ENCODE measurements around the gene RGS14. TPM values are rescaled to one million over a fixed set of nuclear protein-coding genes. Genes with fewer than 3 reads are reported as not detected.

The RGS14 gene
- polyA plus RNA-seq, 6 donors from 2014 or later, result 16.6 to 41.1 (median 23.2) TPM

DNA sequence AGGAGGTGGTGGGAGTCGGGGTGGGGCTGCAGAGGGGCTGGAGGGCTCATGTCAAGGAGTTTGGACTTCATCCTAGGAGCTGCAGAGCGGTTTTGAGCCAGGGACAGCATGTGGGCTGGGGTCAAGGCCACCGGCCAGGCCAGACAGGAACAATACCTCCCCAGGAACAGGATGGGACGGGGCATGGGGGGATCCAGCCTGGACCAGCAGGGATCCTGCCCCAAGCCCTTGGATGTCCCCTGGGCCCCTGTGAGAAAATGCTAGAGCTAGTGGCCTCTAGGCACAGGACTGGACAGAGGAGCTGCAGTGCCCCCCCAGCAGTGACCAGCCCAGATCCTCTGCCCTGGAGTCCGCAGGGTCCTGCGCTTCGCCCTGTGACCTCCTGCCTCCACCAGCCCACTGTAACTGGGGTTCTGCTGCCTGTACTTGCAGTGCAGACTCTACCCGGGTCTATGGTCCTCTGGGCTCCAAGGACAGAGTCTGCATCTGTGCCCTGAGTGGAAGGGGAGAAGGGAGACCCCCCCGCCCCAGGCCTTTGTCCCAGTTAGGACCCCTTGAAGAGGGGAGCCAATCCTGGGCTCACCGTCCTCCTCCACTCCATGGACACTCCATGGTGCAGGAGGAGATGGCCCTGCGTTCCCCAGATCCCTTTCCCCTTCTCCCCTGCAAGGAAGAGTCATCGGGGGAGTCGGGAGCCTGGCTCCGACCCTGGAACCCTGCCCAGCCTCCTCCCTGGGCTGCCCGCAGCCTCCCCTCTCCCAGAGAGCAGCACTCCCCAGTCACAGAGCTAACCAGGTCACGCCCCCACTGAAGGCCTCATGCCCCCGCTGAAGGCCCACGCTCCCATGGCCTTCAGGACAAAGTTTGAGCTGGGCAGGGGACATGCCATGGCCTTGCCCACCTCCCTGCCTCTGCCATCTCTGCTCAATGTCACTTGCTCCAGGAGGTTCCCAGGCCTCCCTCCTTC is 43.1 kb upstream of the RGS14 start:
- peaks cover 22 to 41% (median 35%) of the 10 kb centered on the region in 3 donors for H3K4me1 Mint-ChIP-seq

DNA sequence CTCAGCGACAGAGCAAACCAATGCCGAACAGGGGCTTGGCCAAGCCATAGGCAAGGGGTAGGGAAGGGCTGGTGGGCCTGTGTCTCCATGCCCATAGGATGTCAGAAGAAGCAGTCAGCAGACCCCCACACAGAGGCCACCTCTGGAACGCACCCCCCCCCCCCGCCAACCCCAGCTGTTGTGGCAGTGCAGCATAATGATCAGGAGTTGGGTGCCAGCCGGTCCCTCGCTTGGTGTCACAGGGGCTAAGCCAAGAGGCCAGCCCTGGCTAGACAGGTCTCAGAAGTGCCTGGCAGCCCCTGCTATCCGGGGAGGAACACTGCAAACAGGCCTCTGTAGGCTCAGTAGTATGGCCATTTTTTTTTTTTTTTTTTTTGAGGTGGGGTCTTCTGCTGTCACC is 42.3 kb upstream of the RGS14 start:
- ATAC-seq (ENCODE audit: low read depth in 2 of 2) (no peak), DNase-seq (no peak)
- Mint-ChIP-seq H3K4me3 (no peak overlapping the region), H3K9me3 (no peaks in the 10 kb centered on the region), H3K27me3 (no peaks in the 10 kb centered on the region), H3K27ac (no peak overlapping the region), H3K4me1 (peaks cover 25 to 38% (median 34%) of the 10 kb centered on the region in 3 donors), H3K36me3 (peaks cover 0 to 11% of the 10 kb centered on the region in 2 donors)

More for the DNA sequence above, 43.1 kb upstream of the RGS14 start:
- H3K27ac Mint-ChIP-seq, result peak overlapping the region in 1 of 6 donors; percentile 49
- H3K36me3 Mint-ChIP-seq, result peaks cover 0 to 6% of the 10 kb centered on the region in 2 donors
- DNase-seq, result no peak
- no peaks in the 10 kb centered on the region for H3K27me3 Mint-ChIP-seq
- no peak overlapping the region for H3K4me3 Mint-ChIP-seq
- no peaks in the 10 kb centered on the region for H3K9me3 Mint-ChIP-seq
- no peak for ATAC-seq (ENCODE audit: low read depth in 2 of 2)

DNA sequence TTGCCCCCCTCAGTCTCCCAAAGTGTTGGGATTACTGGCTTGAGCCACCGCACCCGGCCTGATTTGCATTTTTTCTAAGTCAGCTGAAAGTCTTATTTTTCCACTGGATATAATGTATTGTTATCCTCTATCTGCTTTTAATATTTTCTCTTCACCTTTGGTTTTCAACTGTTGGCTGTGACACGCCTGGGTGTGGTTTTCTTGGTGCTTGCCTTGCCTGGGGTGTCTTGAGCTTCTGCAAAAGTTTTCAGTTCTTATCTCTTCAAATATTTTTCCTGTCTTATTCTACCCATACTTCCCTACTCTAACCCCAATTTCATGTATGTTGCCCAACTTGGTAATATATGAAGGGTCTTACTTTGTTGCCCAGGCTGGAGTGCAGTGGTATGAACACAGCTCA is 41.7 kb upstream of the RGS14 start:
- H3K4me3 Mint-ChIP-seq, result no peak overlapping the region
- H3K27me3 Mint-ChIP-seq, result no peaks in the 10 kb centered on the region
- DNase-seq, result no peak

DNA sequence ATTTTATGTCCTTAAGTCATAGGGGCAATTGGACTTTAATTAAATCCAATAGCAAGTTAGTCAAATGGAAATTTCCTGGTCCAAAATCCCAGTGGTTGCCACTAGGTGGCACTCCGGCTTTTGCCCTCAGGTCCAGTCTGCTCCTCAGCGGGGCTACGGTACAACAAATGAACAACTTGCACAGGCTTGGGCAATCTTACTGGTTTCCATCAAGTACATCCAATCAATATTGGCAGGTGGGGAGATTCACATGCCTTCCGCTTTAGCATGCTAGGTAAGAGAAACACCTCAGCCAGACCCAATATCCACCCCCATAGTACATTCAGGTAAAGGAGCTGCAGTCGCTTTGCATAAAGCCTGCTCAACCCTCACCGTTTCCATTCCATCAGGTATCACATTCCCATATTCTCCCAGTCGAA is 39.8 kb upstream of the RGS14 start:
- DNase-seq (peak; percentile 63), ATAC-seq (ENCODE audit: low read depth in 2 of 2) (peak; percentile 61 to 72)
- Mint-ChIP-seq H3K4me1 (peaks cover 21 to 31% (median 24%) of the 10 kb centered on the region in 3 donors), H3K27me3 (no peaks in the 10 kb centered on the region), H3K27ac (peak overlapping the region in 1 of 6 donors; percentile 76), H3K36me3 (peaks cover 0 to 11% of the 10 kb centered on the region in 2 donors), H3K4me3 (peak overlapping the region in 1 of 8 donors; percentile 6), H3K9me3 (no peaks in the 10 kb centered on the region)

More for the DNA sequence above, 41.7 kb upstream of the RGS14 start:
- no peaks in the 10 kb centered on the region for H3K9me3 Mint-ChIP-seq
- no peak overlapping the region for H3K27ac Mint-ChIP-seq
- H3K4me1 Mint-ChIP-seq, result peaks cover 23 to 39% (median 35%) of the 10 kb centered on the region in 3 donors
- no peak for ATAC-seq (ENCODE audit: low read depth in 2 of 2)
- H3K36me3 Mint-ChIP-seq, result peaks cover 0 to 11% of the 10 kb centered on the region in 2 donors

DNA sequence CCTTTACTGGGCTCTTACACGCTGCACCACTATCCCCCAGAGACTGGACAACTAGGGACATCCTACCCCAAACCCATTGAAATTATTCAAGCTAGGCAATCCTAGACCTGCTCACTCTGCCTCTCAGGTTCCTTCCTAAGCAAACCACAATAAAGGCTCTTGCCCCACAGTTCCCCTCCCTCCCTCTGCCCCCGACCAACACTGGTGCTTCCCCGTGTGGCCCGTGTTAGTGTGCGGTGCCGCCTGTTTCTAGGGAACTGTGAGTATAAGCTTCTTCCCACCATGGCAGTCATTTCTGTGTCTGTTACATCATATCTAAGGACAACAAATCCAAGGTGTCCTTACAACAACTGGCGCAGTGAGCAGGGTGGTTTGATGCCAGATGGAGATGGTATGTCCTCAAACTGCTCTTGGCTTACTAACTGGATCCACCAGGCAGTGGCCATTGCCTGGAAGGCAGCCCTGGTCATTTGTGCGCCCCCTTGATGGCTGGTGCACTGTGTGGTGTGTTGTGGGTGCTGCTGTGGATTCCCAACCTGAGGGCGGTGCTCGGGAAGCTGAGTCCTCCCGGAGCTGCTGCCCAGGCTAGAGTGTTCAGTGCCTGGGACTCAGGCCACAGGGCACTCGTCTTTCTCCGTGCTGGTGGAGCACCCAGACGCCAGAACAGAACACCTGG is 37.7 kb upstream of the RGS14 start:
- H3K9me3 Mint-ChIP-seq, result no peaks in the 10 kb centered on the region
- ATAC-seq (ENCODE audit: low read depth in 2 of 2) (no peak), DNase-seq (no peak)
- no peaks in the 10 kb centered on the region for H3K27me3 Mint-ChIP-seq
- peak overlapping the region in 1 of 8 donors; percentile 14 for H3K4me3 Mint-ChIP-seq
- H3K36me3 Mint-ChIP-seq, result peaks cover 0 to 11% of the 10 kb centered on the region in 2 donors
- peak overlapping the region in 1 of 6 donors; percentile 63 for H3K27ac Mint-ChIP-seq
- H3K4me1 Mint-ChIP-seq, result peaks cover 24 to 31% (median 31%) of the 10 kb centered on the region in 3 donors

DNA sequence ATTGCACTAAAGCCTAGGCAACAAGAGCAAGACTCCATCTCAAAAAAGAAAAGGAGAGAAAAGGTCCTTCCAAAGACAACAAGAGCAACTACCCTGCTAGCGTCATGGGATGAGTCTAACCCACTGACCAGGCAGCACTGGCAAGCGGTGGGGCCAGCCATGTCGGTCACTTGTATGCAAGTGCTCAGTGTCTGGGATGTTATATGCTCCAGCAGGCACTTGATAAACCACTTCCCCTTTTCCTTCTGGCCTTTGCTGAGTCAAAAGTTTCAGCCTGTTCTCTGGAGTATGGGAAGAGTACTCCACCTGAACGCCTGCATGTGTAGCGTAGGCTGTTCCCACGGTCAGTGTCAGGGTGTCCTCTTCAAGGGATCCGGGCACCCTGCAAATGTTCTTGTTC is 36.8 kb upstream of the RGS14 start:
- Mint-ChIP-seq H3K4me1 (peaks cover 24 to 31% (median 31%) of the 10 kb centered on the region in 3 donors), H3K4me3 (no peak overlapping the region), H3K9me3 (no peaks in the 10 kb centered on the region), H3K36me3 (peaks cover 0 to 11% of the 10 kb centered on the region in 2 donors), H3K27ac (peak overlapping the region in 1 of 6 donors; percentile 47), H3K27me3 (no peaks in the 10 kb centered on the region)
- DNase-seq (peak; percentile 35), ATAC-seq (ENCODE audit: low read depth in 2 of 2) (peak; percentile 63 to 65)

DNA sequence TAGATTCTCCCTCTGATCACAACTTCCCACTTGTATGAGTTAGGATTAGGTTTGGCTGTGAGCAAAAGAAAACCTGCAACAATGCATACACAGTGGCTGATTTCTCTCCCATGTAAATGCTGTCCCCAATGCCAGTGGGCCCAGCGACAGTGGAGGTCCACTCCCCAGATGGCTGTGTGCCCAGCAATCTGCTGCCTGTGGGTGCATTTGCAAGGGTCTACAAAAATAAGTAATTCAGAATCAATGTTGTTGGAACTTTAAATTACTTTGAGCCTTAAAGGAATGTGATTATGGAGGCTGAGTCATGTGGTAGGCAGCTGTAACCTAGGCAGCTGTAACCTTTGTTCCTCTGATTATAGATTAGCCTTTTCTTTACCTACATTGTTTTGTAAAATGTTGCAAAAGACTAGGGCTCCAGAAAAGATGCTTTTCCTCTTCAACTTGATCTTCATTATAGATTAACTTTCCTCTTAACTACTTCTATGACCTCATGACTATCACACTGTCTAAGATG is 31.8 kb upstream of the RGS14 start:
- Mint-ChIP-seq H3K4me3 (peak overlapping the region in 1 of 8 donors; percentile 51), H3K36me3 (no peaks in the 10 kb centered on the region), H3K27ac (peak overlapping the region in 2 of 6 donors; percentile 56 to 66), H3K9me3 (no peaks in the 10 kb centered on the region), H3K4me1 (peaks cover 22 to 23% (median 22%) of the 10 kb centered on the region in 3 donors), H3K27me3 (no peaks in the 10 kb centered on the region)
- DNase-seq, result no peak
- ATAC-seq (ENCODE audit: low read depth in 2 of 2), result no peak

DNA sequence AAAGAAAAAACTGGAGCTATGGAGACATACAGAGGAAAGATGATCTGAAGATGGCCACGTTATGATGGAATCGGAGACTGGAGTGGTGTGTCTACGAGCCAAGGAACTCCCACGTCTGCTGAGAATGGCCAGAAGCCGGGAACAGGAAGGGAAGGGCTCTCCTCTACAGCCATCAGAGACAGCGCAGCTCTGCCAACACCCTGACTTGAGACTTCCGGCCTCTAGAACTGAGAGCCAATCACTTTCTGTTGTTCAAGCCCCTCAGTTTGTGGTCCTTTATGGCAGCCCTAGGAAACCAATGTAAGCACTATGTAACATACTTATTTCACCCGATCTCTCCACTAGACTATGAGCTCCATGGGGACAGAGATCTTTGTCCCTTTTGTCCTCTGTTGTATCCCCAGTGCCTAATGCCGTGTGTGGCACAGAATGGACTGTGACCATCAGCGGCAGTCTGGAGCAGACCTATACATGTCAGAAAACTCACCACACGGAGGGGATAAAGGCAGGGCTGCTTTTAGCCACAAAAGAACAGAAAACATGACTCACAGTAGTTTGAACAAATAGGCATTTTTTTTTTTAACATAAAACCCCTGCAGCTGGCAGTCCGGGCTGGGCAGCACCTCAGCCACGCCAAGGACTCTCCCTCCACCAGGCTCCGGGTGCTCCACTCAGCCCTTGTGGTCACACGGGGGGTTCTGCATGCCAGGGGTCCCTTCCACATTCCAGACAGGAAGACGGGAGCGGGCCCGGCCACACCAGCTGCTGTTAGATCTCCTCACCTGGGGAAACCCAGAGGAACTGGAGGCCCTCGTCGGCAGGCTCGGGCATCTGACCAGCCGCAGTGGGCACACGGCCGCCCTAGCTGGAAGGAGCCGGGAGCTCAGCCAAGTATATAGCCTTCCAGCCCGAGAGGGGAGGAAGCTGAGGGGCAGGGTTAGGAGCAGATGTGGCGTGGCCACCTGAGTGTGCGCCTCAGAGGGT is 29.9 kb upstream of the RGS14 start:
- ATAC-seq (ENCODE audit: low read depth in 2 of 2) (no peak), DNase-seq (no peak)
- no peaks in the 10 kb centered on the region for H3K9me3 Mint-ChIP-seq
- H3K27ac Mint-ChIP-seq, result no peak overlapping the region
- H3K4me3 Mint-ChIP-seq, result peak overlapping the region in 1 of 8 donors; percentile 74
- no peaks in the 10 kb centered on the region for H3K27me3 Mint-ChIP-seq
- peaks cover 28 to 35% (median 31%) of the 10 kb centered on the region in 3 donors for H3K4me1 Mint-ChIP-seq
- no peaks in the 10 kb centered on the region for H3K36me3 Mint-ChIP-seq

DNA sequence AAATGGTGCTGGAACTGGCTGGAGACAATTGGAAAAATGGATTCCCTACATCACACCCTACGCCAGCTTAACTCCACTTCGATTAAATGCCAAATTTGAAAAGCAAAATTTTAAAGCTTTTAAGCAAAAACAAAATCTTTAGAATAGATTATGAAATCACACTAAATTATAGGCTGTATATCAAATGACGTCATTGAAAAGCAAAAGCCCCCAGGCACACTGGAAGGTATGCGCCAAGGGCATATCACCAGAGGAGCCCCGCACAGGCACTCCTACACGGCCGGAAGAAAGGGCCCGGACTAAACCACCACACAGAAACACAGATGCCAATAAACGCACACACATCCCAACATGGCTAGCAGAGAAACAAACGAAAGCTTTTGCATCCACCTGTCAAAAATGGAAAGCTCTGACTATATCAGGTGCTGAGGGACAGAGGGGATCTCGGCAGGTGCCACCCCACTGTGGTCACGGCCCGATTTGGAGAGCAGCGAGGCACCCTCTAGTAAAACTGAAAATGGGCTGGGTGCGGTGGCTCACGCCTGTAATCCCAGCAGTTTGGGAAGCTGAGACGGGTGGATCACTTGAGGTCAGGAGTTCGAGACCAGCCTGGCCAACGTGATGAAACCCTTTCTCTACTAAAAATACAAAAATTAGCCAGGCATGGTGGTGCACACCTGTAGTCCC is 29.0 kb upstream of the RGS14 start:
- DNase-seq, result no peak
- Mint-ChIP-seq H3K4me3 (no peak overlapping the region), H3K27ac (peak overlapping the region in 1 of 6 donors; percentile 47), H3K9me3 (no peaks in the 10 kb centered on the region), H3K4me1 (peaks cover 29 to 38% (median 36%) of the 10 kb centered on the region in 3 donors), H3K27me3 (no peaks in the 10 kb centered on the region), H3K36me3 (no peaks in the 10 kb centered on the region)
- ATAC-seq (ENCODE audit: low read depth in 2 of 2), result no peak

DNA sequence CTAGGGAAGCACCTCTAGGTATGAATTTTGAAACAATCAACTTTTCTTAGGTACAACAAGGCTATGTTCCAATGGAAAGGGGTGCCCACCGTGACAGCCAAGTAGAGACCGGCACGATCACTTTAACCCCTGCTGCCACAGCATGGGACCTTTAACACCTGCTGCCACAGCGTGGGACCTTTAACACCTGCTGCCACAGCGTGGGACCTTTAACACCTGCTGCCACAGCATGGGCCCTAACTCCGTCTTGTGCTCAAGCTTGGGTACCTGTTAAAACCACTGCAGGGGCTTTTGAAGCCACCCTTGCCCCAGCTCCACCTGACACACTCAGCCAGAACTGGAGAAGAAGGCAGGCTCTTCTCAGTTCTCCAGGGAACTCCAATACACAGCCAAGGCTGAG is 27.8 kb upstream of the RGS14 start:
- Mint-ChIP-seq H3K4me3 (peak overlapping the region in 1 of 8 donors; percentile 56), H3K4me1 (peaks cover 29 to 41% (median 38%) of the 10 kb centered on the region in 3 donors), H3K36me3 (peaks cover 0 to 5% of the 10 kb centered on the region in 2 donors), H3K9me3 (no peaks in the 10 kb centered on the region), H3K27ac (peak overlapping the region in 1 of 6 donors; percentile 96), H3K27me3 (no peaks in the 10 kb centered on the region)
- DNase-seq (no peak), ATAC-seq (ENCODE audit: low read depth in 2 of 2) (no peak)

DNA sequence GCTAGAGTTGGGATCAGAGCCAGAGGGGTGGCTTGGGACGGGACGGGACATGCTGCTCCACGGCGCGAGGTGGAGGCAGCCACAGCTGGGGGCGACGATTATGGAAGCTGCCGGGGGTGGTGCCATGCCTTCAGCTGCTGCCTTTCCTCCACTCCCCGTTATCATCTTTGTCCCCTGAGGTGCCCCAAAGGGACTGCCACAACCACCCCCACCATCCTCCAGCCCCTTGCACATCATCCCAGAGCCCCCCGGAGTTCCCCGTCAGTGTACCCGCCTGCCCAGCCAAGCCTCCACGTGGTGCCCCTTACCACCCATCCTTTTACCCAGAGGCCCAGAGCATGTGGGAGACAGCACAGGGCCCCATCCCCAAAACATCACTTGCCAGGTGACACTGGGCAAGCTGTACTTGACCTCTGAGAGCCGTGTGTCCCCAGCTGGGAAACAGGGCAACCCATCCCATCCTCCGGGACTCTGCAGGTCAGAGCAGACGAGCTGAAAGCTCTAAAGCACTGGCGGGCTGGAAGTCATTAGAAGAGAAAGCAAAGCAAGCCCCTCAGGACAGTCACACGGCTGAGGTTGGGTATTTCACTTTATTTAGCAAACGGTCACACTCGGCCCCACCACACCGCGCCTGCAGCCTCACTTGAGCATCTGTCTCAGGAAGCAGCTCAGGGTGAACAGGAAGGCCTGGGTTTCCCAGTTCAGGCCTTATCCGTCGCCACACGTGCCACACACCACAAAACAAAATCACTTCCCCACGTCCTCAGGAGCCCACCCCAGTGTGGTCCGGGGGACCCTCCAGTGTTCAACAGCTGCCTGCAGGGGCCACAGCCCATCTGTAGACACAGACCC is 26.5 kb upstream of the RGS14 start:
- H3K36me3 Mint-ChIP-seq, result peaks cover 0 to 12% of the 10 kb centered on the region in 2 donors

More for the DNA sequence above, 26.5 kb upstream of the RGS14 start:
- H3K27ac Mint-ChIP-seq, result peak overlapping the region; percentile 76 to 96 (median 89)
- H3K9me3 Mint-ChIP-seq, result no peaks in the 10 kb centered on the region
- peak; percentile 70 to 71 for ATAC-seq (ENCODE audit: low read depth in 2 of 2)
- H3K4me1 Mint-ChIP-seq, result peaks cover 31 to 43% (median 38%) of the 10 kb centered on the region in 3 donors
- peak; percentile 47 for DNase-seq
- H3K27me3 Mint-ChIP-seq, result no peaks in the 10 kb centered on the region
- H3K4me3 Mint-ChIP-seq, result peak overlapping the region in 7 of 8 donors; percentile 47 to 86 (median 70)
